Measurements from ENCODE around the gene UBE2R2.
A peak's percentile ranks its signal among the peaks of the same experiment; 100 is the strongest.
"Not testable (repeated sequence)": the region's sequence is repeated elsewhere in the genome, so short reads cannot be mapped to it uniquely, and the experiment has no call there.

Gene UBE2R2

GRCh38 chr9:33927694-33928093, 110.7 kb downstream of the UBE2R2 start:
- no peak for DNase-seq (ENCODE audit: low spot score)

- DNase-seq (ENCODE audit: low spot score): no peak
Measured at GRCh38 chr9:33931326-33931725, 114.4 kb downstream of the UBE2R2 start.

GRCh38 chr9:33932078-33932807, 115.3 kb downstream of the UBE2R2 start:
- DNase-seq (ENCODE audit: low spot score): no peak

GRCh38 chr9:33934188-33934878, 117.4 kb downstream of the UBE2R2 start:
- no peak for DNase-seq (ENCODE audit: low spot score)

GRCh38 chr9:33939924-33940874, 123.2 kb downstream of the UBE2R2 start:
- no peak for DNase-seq (ENCODE audit: low spot score)

- DNase-seq (ENCODE audit: low spot score): peak; percentile 45
Measured at GRCh38 chr9:33942471-33943083, 125.6 kb downstream of the UBE2R2 start.

GRCh38 chr9:33943389-33943788, 126.4 kb downstream of the UBE2R2 start:
- DNase-seq (ENCODE audit: low spot score): no peak

- peak; percentile 29 for DNase-seq (ENCODE audit: low spot score)
Measured at GRCh38 chr9:33946779-33947535, 130.0 kb downstream of the UBE2R2 start.

GRCh38 chr9:33950371-33950770, 133.4 kb downstream of the UBE2R2 start:
- no peak for DNase-seq (ENCODE audit: low spot score)

- no peak for DNase-seq (ENCODE audit: low spot score)
Measured at GRCh38 chr9:33952066-33952465, 135.1 kb downstream of the UBE2R2 start.

GRCh38 chr9:33956544-33956943, 139.6 kb downstream of the UBE2R2 start:
- DNase-seq (ENCODE audit: low spot score): no peak

GRCh38 chr9:33959725-33960124, 142.8 kb downstream of the UBE2R2 start:
- no peak for DNase-seq (ENCODE audit: low spot score)

GRCh38 chr9:33962468-33962867, 145.5 kb downstream of the UBE2R2 start:
- DNase-seq (ENCODE audit: low spot score): not testable (repeated sequence)

GRCh38 chr9:33964086-33964768, 147.3 kb downstream of the UBE2R2 start:
- DNase-seq (ENCODE audit: low spot score): no peak

All from SW480 (cell line).